ENCODE data around the gene AQP12B.

DNA sequence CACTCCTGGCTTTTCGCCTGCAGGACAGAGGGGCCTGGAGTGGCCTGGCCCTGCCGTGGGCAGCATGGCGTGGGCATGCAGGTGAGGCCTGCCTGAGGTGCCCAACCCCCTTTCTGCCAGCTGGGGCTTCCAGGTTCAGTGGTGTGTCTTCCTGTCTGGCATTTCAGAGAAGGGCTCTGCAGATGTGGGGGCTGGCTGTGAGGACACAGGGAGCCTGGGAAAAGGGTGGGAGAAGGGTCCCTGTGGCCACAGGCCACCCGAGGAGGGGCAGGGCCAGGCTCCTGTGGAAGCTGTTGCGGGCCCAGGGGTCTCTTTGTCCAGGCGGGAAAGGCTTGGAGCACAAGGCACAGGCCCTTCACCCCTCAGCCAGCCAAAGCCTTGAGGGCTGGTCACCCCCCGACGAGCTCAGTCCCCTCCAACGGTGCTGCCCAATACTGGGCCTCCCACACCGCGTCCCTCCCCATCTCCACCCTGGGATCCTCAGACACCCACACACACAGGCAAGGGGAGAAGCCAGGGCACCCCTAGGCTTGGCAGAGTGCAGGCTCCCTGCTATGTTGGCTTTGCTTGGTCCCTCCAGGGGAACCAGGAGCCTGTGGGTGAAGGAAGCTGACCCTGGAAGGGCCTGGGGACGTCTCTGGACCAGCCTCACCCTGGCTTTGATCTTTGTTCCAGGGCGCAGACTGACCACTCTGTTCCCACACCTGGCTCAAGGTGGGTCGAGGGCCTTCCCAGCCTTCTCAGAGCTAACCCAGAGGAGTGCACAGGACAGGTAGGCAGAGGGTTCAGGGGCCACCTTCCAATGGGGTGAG, 5.3 kb upstream of the AQP12B start:
- TF ChIP-seq, protein P1, sequence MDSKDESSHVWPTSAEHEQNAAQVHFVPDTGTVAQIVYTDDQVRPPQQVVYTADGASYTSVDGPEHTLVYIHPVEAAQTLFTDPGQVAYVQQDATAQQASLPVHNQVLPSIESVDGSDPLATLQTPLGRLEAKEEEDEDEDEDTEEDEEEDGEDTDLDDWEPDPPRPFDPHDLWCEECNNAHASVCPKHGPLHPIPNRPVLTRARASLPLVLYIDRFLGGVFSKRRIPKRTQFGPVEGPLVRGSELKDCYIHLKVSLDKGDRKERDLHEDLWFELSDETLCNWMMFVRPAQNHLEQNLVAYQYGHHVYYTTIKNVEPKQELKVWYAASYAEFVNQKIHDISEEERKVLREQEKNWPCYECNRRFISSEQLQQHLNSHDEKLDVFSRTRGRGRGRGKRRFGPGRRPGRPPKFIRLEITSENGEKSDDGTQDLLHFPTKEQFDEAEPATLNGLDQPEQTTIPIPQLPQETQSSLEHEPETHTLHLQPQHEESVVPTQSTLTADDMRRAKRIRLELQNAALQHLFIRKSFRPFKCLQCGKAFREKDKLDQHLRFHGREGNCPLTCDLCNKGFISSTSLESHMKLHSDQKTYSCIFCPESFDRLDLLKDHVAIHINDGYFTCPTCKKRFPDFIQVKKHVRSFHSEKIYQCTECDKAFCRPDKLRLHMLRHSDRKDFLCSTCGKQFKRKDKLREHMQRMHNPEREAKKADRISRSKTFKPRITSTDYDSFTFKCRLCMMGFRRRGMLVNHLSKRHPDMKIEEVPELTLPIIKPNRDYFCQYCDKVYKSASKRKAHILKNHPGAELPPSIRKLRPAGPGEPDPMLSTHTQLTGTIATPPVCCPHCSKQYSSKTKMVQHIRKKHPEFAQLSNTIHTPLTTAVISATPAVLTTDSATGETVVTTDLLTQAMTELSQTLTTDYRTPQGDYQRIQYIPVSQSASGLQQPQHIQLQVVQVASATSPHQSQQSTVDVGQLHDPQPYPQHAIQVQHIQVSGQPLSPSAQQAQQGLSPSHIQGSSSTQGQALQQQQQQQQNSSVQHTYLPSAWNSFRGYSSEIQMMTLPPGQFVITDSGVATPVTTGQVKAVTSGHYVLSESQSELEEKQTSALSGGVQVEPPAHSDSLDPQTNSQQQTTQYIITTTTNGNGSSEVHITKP (tag by site-specific recombination; IDR thresholded peaks at IDR 0.05): no peak
- no peak for TF ChIP-seq CTCF (tag by site-specific recombination; IDR thresholded peaks at IDR 0.05)
- TF ChIP-seq ZNF248 (tag by site-specific recombination; IDR thresholded peaks at IDR 0.05): no peak
- TF ChIP-seq ZNF175 (tag by site-specific recombination; IDR thresholded peaks at IDR 0.05): no peak
- TF ChIP-seq ZBTB1 (tag by site-specific recombination; IDR thresholded peaks at IDR 0.05): no peak
- no peak for TF ChIP-seq ZNF426 (tag by site-specific recombination; IDR thresholded peaks at IDR 0.05)
- TF ChIP-seq ZNF530 (tag by site-specific recombination; IDR thresholded peaks at IDR 0.05; ENCODE audit: low read depth): no peak

All from HEK293 (cell line).